SKM-1 treated with dmso at 0.1 percent for 144 hours (cell line): ENCODE data around the gene APOBEC3B.
A peak's percentile ranks its signal among the peaks of the same experiment; 100 is the strongest.
"Not testable (repeated sequence)": the region's sequence is repeated elsewhere in the genome, so short reads cannot be mapped to it uniquely, and the experiment has no call there.

Experiments
- DNase-seq: peaks from one replicate; lab custom pipeline; 2025; ENCODE audit not compliant: unreplicated experiment; lab: John Stamatoyannopoulos, UW

The APOBEC3B gene

DNA sequence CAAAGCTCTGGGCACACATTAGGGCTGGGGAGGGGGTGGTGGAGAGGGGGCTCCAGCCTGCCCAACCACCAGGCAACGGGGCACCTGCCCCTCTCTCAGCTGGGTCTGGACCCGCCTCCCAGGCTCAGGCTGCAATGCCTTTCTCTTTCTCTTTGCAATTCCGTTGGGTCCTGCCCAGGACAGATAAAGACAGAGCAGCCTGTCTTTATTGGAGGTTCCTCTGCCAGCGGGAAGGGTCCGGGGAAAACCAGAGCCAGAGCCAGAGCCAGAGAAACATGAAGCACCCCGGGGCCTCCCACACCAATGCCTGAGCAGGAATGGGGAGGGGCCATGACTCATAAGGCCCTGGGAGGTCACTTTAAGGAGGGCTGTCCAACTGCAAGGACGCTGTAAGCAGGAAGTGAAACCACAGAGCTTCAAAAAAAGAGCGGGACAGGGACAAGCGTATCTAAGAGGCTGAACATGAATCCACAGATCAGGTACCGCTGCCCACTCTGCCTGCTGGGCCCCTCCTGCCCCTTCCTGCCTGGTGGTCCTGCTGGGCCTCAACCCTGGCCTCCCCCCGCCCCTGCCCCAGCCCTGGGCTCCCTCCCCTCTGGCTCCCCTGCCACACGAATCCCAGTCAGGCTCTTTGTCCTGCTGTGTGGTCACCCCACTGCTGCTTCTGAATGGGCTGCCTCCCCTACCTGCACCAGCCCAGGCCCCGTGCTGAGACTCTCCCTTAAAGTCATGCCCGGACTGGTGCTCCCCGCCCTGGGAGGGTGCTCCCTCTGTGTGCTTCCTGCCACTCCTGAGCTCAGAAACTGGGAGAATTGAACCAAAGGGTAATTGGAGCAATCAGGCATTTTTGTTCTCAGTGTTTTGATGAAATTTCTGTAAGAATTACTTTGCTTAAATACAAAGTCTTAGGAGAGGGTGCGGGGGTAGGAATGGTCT lies at the start of gene APOBEC3B:
TSS of gene APOBEC3B (plus strand) at position 356 of the 936 bp plus-strand sequence. CDS start at position 463, 107 bp downstream.
- peak; percentile 89 for DNase-seq

DNA sequence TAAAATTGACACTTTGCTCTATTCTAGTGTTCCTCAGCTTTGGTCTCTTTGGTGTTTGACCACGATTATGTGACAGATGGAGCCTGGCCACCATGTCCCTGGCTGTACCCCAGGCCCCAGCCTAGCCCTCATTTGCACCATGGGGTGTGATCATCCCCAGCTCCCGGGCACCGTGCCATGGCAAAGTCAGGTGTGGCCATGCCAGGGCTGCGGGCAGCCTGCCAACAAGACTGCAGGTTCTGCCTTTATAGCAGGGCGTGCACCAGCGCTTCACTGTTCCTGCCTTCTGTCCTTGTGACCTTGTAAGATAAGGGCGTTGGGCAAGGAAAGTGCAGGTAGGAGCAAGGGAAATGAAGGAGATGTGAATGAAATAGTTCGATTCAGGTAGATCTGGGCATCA lies 47.1 kb upstream of the APOBEC3B start:
- DNase-seq, result no peak

DNA sequence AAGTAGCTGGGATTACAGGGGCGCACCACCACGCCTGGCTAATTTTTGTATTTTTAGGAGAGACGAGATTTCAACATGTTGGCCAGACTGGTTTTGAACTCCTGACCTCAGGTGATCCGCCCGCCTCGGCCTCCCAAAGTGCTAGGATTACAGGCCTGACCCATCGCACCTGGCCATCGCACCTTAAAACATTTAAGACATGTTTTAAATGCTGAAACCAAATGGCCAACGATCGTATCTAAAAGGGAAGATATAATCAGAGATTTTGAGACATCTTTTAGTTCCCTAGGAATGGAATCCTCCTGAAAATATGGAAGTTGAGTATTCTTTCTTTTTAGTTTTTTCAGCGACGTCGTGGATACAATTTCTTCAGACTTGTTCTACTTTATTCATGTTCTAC lies 46.5 kb upstream of the APOBEC3B start:
- no peak for DNase-seq

DNA sequence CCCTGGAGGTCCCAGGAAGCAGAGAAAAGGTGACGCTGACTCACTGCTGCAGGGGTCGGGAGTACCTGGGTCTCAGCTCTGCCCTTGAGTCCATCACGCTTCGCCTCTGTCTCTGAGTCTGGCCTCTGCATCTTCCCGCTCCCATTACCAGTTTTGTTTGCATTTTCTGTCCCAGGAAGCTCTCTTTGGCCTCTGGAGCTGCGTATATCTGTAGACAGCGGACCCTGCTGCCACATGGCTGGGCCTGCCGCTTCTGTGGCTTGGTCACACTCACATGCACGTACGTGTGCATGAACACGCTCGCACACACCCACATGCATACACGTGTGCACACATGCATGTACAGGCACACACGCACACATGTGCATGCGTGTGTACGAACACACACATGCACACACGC lies 45.6 kb upstream of the APOBEC3B start:
- no peak for DNase-seq

DNA sequence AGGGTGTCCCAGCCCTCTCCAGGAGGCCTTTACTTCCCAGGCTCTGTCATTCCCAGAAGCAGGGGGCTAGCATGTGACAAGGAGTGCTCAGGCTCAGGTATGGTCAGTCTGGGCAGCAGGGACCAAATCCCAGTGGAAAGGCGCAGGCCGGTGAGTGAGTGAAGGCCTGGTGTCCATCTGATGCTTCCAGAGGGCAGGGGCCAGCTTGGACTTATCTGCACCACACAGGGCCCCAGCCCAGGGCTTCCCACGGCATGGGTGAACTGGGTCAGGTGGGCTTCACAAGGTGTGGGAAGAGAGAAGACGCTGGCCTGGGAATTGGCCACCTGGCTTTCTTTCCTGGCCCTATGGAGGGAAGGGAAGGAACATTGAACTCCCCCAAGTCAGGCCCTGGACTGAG lies 45.1 kb upstream of the APOBEC3B start:
- DNase-seq, result no peak

DNA sequence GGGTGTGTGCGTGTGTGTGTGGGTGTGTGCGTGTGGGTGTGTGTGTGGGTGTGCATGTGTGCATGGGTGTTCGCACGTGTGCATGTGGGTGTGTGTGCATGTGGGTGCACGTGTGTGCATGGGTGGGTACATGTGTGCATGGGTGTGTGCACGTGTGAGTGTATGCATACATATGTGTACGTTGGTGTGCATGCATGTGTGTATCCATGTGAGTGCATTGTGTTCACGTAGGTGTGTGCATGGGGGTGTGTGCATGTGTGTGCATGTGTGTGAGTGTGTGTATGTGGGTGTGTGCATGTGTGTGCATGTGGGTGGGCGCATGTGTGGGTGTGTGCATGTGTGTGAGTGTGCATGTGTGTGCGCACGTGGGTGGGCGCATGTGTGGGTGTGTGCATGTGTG lies 44.6 kb upstream of the APOBEC3B start:
- DNase-seq, result no peak

DNA sequence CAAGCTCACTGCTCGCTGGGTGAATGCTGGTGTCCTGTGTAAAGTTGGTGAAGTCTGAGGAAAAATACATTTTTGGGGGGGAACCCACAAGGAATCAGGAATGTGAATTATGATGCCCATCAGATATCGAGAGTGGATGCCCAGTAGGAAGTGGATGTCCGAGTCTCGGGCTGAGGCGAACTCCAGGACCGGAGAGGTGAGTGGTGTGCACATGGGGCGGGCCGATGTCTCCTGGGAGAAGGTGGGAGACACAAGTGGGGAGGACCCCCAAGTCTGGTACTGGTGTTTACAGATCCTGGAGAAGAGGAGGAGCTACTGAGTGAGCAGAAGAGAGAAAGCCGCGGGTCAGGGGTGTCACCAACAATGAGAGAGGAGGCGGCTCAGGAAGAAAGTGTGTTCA lies 43.9 kb upstream of the APOBEC3B start:
- no peak for DNase-seq

DNA sequence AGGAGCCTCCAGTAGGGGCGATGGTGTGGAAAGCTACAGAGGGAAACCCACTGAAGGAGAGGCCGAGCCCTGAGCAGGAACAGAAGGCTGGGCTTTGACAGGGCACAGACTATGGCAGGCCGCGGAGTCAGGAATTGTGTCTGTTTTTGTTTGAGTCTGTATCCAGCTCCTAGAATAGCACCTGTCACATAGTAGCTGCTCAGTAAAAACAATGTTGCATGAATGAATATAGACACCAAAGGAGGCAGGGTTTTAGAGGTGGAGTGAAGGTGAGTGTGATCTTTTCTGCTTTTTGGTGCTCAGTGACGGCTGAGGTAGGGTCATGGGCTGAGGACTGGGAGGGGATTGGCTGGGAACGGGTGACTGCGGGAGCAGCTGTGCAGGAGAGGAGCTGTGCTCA lies 43.2 kb upstream of the APOBEC3B start:
- DNase-seq, result no peak

DNA sequence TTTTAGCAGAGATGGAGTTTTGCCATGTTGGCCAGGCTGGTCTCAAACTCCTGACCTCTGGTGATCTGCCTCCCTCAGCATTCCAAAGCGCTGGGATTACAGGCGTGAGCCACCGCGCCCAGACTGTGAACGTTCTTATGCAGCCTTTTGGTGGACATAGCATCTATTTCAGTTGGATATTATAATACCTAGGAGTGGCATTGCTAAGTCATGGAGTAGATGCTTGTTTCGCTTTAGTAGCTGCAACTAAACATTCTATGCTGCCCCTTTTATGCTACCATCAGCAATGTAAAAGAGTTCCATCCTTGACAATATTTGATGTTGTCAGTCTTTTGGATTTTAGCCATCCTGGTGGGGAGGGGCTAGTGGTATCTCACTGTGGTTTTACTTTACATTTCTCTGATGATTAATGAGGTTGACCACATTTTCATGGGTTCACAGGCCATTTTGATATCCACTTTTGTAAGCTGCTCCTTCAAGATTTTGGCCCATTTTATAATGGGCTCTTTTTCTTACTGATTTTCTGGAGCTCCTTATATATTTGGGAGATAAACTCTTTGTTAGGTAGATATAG lies 41.2 kb upstream of the APOBEC3B start:
- no peak for DNase-seq

DNA sequence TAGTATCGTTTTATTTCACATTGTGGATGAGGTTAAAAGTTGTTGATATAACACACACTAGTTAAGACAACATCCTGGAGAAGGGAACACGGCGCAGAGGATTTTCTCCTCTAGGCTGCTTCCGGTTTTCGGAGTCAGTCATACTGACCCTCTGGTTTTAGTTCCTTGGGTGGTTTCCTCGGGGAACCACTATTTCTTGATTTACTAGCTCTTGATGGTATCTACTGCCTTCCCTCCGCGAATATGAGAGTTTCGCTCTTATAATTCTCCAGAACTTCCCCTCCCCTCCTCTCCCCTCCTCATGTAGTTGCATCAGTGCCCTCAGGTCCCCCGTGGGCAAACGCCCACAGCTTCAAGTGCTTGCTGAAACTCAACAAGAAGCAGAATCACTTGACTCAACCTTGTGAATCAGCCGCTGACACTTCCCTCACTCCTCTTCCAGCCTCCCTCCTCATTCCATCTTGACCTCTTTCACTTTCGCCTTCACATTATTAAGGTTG lies 40.6 kb upstream of the APOBEC3B start:
- peak; percentile 25 for DNase-seq

DNA sequence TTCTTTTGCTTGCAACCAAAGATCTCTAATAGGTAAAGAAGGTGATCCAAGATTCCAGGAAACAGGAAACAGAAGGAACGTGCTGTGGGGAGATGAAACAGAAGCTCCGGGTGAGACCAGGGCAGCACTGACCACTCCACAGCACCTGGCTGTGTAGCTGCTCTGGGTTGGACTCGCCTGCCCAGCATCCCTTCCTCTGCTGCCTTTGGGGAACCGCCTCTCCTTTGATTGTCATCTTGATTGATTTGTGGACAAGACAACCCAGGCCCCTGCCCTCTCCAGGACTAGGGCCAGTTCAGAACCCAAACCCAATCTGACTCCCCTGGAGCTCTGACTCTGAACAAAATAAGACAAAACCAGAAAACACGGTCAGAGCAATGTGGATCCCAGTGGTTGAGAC lies 39.4 kb upstream of the APOBEC3B start:
- DNase-seq, result no peak

DNA sequence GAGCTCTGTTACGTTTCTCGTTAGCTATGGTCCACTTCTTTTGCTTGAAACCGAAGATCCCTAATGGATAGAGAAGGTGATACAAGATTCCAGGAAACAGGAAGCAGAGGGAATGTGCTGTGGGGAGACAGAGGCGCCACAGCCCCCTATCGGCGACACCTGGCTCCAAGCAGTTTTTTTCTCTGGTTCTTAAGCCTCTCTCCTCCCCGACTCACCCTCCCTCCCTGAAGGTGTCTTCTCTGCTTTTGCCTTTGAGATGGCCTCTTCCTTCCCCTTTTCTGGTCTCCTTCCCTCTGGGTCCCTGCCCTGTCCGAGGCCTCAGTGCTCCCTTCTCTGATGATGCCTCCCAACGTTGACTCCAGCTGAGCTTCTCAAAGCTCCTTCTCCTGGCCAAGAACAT lies 38.9 kb upstream of the APOBEC3B start:
- DNase-seq, result peak; percentile 87

DNA sequence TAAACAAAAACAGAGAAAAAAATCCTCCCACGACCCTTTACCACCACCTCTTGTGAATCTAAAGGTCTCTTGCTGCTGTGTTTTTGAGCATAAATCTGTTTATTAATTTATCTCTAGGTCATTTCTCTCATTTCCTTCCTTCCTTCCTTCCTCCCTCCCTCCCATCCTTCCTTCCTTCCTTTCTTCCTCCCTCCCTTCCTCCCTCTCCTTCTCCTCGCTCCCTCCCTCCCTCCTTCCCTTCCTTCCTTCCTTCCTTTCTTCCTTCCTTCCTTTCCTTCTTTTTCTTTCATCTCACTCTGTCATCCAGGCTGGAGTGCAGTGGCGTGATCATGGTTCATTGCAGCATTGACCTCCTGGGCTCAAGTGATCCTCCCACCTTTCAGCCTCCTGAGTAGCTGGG lies 38.3 kb upstream of the APOBEC3B start:
- no peak for DNase-seq

DNA sequence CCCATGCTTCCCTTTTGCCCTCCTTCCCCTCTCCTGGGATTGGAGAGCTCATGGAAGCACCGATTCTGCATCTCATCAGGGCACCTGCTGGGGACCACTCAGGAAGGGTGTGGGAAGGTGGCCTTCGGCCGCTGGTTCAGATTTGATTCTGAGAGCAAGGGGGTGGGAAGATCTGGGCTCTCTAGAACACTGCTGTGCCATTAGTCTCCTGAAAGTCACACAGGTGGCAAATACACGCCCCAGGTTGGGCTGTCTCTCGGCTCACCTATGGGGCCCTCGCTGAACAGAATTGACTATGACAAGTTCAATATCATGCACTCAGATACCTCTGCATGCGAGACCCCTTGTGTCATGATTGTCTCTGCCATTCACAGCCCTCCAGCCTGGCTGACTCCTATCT lies 37.5 kb upstream of the APOBEC3B start:
- no peak for DNase-seq

DNA sequence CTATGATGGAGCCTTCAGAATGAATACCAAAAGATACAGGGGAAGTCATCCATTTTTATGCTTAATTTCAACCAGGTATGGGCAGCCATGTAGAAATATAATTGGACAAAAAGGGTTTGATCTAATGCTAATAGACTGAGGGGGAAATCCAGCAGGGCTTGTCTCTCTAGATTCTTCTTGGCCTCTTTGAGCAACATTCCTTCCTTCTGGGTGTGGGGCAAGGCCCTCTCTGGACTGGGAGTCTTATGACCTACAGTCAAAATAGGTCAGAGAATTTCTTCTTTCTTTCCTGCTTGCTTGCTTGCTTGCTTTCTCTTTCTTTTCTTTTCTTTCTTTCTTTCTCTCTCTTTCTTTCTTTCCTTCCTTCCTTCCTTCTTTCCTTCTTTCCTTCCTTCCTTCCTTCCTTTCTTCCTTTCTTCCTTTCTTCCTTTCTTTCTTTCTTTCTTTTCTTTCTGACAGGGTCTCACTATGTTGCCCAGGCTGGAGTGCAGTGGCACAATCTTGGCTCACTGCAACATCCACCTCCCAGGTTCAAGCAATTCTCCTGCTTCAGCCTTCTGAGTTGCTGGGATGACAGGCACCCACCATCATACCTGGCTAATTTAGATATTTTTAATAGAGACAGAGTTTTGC lies 36.3 kb upstream of the APOBEC3B start:
- DNase-seq, result not testable (repeated sequence)

DNA sequence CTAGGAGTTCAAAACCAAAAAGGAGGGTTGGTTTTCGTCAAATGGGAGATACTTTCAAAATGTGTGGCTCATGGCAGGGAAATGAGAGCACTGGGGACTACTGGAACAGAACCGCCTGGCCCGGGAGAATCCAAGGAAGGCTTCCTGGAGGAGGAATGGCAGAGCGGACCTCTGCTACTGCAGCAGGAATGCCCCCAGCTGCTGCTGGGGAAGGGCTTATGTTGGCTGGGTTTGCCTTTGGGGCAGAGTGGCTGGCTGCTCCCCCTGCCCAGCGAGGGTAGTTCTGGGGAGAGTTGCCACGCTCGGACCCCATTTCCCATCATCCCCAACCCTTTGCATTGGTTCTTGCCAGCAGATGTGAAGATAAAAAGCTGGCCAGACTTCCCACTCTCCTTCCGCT lies 35.4 kb upstream of the APOBEC3B start:
- DNase-seq, result no peak

DNA sequence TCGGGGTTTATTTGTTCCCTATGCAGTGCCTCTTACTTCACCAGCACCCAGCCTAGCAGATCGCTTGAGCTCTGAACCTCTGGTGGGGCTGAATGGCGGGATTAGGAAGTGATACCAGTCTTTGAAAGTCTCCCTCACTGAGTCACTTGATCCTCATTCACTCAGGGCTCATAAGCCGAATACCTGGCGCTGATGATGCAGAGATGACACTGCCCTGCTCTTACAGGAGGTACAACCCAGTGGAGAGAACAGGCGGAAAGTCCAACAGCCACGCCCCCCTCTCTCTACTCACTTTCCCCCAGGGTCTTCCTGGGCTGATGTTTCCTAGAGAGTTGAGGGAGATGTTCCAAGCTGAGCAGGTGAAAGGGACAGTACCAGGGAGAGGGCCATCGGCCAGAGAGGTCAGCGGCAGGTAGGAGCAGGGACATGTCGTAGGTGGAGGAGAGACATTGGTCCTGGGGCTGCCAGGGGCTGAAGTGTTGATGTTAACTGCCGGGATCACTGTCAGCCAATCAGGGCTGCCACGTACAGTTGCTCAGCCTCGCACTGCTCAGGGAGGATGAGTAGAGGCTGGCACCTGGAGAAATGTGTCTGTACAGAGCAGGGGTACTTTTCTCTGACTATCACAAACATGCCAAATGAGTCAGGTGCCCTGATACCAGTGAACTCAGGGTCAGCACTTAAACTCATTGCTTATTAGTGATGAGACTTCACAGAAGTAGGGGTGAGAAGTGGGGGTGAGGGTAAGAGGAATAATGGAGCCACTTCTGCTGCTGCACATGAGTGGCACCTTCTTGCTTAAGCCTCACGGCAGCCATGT lies 34.6 kb upstream of the APOBEC3B start:
- DNase-seq, result no peak

DNA sequence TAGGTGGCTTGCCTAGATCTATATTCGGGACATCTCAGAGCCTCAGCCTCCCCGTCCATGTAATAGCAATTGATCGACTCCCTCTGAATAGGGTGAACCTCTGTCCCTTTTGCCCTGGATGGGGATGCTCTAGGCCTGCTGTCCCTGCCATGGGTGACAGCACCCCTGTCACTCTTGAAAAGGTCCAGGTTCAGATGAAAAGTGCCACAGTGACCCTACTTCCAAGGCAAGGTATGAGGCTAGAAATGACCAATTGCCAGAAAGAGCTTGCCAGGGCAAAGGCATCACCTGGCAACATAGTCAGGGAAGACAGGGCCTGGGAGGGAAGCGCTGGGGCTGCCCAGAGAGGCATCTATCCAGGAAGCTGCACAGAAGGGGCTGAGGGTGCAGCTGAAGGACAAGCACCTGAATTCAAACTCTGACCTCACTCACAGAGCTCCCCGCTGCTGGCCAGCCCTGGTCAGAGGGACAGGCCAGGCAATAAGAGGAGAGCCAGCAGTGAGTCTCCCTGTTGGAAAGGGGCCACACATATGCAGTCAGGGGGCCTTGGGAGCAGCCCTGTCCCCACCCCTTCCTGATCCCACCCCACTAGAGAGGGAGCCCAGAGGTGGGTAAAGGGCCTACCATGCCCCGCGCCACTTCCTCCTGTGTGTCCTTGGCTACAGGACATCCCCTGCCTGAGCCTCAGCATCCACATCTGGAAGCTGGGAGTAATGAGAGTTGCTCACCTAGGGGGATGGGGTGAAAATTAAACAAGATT lies 33.8 kb upstream of the APOBEC3B start:
- DNase-seq, result no peak

DNA sequence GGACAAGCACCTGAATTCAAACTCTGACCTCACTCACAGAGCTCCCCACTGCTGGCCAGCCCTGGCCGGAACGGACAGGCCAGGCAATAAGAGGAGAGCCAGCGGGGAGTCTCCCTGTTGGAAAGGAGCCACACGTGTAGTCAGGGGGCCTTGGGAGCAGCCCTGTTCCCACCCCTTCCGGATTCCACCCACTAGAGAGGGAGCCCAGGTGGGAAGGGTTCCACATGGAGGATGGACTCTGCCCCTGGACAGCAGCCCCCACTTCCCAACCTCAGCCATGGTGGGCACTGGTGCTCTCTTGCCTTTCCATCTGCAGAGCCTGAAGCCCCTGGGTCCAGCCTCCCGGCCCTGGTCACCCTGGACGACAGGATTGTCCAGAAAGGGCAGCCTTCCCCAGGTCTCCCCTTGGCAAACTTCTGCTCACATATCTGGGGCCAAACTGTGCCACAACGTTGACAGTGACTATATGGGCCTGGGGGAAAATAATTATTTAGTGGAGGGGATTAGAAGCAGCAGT lies 32.2 kb upstream of the APOBEC3B start:
- no peak for DNase-seq
